HL-60 (cell line): ENCODE measurements around the gene NRXN2.

Source experiments
- CTCF ChIP-seq: IDR thresholded peaks from one replicate; pipeline ENCODE4 v1.5.1; 2011; ENCODE audit warnings: low read length, control low read depth, inconsistent platforms; ENCODE audit not compliant: insufficient read depth
- POLR2AphosphoS5 ChIP-seq: IDR thresholded peaks from 2 replicates; pipeline ENCODE4 v1.6.1; 2012; ENCODE audit warnings: low read depth

- TF ChIP-seq CTCF (no peak), POLR2AphosphoS5 (no peak)
Observed at GRCh38 chr11:64741375-64742086, 18.5 kb upstream of the NRXN2 start.
